Right hindlimb (tissue), 1 donor: ENCODE results near the gene CENPT.
"Not testable (repeated sequence)": the region's sequence is repeated elsewhere in the genome, so short reads cannot be mapped to it uniquely, and the experiment has no call there.

ENCODE experiments used
- DNase-seq: peaks from one replicate; pipeline ENCODE4 v3.0.0-alpha.2; 2018

Gene CENPT

GRCh38 chr16:67874372-67874771 lies 26.9 kb upstream of the CENPT start:
- DNase-seq, result no peak

- DNase-seq, result no peak
Measured at GRCh38 chr16:67873435-67874370, 26.2 kb upstream of the CENPT start.

DNA sequence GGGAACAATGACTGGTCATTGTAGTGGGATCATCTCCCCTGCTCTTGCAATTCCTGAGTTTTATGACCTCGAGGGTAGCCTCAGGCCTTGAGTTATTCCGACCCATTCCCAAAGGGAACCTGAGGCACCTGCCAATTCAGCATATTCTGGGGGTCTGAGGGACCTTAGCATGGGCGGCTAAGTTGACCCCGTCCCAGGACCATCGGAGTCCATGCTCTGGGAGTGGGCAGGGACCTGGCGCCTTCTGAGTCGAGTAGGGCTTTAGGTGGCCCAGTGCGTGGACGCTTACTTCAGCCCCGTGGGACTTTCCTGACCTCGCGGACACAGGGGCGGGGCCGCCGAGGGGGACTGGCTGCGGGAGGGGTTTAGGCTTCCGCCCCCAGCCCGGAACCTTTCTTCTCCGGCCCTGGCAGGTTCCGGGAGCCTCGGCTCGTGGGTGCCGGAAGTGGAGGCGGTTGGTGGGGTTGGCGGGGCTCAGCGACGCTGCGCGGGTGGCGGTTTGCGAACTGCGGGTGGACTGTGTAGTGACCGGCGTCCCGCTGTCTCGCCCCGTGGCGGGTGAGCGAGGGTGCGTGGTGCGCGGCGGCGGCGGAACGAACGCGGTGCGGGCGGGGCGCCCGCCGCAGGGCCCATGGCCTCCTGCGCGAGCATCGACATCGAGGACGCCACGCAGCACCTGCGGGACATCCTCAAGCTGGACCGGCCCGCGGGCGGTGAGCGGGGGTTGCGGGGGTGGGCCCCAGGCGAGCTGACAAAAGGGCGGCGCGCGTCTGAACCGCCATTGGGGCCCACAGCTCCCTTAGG lies 25.3 kb upstream of the CENPT start, which contains the start of gene EDC4:
TSS of gene EDC4 (plus strand) at position 422 of the 804 bp plus-strand sequence. CDS start at position 632, 210 bp downstream.
- peak; percentile 83 for DNase-seq

GRCh38 chr16:67872131-67872630 lies 24.7 kb upstream of the CENPT start:
- DNase-seq, result no peak

DNA sequence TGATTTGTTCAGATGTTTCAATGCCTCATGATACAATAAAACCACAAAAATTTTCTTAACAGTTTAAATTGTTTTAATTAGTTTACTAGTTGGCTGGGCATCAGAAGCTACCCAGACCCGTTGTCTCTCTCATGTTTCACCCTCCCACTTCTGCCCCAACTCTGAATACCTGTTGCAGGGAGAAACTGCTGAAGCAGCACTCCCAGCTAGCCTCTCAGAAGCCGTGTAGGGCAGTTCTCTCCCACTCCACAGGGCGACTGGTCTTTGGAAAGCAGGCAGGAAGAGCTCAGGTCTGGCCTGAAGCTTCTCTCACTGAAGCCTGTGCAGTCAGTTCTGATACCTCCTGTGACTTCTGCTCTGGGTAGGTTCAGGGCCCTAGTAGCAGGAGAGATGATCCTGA lies 23.8 kb upstream of the CENPT start:
- no peak for DNase-seq

- no peak for DNase-seq
Measured at GRCh38 chr16:67869653-67870052, 22.2 kb upstream of the CENPT start.

DNA sequence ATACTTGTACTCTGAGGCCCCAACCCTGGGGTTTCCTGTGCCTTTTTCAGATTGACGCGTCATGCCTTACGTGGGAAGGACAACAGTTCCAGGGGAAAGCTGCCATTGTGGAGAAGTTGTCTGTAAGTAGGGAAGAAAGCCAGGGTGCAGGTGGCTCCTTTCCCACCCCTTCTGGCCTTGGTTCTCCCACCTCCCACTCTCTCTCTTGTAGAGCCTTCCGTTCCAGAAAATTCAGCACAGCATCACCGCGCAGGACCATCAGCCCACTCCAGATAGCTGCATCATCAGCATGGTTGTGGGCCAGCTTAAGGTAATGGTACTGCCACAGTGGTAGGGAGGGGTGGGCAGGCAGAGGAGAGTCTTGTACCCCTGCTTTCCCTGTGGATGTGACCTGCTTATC lies 20.8 kb upstream of the CENPT start:
- DNase-seq, result no peak

GRCh38 chr16:67865318-67865717 lies 17.8 kb upstream of the CENPT start:
- DNase-seq, result no peak

DNA sequence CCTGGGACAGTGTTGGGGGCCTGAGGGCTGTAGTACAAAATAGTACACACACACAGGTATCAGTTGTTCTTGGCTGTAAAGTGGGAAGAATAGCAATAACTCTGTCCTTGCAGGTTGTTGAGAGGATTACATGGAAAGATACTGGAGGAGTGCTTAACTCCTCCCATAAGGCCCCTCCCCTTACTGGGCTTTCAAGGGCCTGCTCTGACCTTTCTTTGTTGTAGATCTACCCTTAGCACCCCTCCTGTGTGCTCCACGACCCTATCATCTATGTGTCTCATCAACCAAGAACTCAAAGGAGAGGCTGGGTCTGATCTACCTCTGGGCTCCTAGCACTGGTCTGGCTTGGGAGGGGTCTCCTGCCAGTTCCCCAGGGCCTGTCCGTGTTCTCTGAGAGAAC lies 17.1 kb upstream of the CENPT start:
- DNase-seq, result no peak

GRCh38 chr16:67864044-67864443 lies 16.6 kb upstream of the CENPT start:
- not testable (repeated sequence) for DNase-seq

DNA sequence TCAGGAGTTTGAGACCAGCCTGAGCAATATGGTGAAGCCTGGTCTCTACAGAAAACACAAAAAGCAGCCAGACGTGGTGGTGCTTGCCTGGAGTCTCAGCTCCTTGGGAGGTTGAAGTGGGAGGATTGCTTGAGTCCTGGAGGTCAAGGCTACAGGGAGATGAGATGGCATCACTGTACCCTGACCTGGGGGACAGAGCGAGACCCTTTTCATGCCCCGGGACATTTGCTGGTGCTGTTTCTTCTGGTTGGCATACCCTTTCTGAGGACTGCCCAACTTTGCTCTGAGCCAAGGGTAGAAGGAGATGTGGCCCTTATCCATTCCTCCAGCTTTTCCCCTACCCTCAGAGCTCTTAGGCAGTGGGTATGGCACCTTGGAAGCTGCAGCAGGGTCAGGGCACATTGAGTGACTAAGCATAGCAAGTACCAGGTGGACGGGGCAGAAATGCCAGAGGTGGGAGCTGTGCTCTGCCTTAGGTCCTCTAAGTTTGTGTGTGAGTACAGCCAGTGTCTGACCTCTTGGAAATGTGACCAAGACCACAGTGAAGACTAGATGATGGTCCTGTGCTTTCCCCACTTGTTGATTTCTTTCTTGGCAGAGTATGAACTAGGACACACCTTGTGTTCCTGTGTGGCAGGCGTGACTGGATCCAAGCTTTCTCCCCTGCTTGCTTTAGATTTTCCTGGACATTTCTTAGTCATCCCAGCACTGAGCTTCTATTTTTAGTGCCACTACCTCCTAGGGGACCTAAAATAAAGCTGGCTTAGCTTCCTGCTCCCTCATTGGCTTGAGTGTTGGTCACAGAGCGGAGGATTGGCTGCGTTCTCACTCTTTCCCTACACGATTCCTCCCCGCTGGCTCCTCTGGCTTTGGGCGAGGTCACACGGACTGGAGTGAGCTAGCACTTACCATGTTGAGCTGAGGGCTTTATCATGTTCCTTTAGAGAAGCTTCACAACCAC lies 15.4 kb upstream of the CENPT start:
- DNase-seq, result peak; percentile 70

- no peak for DNase-seq
Measured at GRCh38 chr16:67861877-67862276, 14.4 kb upstream of the CENPT start.

GRCh38 chr16:67860589-67861398 lies 13.3 kb upstream of the CENPT start:
- DNase-seq, result no peak

GRCh38 chr16:67858500-67858899 lies 11.0 kb upstream of the CENPT start:
- DNase-seq, result no peak

DNA sequence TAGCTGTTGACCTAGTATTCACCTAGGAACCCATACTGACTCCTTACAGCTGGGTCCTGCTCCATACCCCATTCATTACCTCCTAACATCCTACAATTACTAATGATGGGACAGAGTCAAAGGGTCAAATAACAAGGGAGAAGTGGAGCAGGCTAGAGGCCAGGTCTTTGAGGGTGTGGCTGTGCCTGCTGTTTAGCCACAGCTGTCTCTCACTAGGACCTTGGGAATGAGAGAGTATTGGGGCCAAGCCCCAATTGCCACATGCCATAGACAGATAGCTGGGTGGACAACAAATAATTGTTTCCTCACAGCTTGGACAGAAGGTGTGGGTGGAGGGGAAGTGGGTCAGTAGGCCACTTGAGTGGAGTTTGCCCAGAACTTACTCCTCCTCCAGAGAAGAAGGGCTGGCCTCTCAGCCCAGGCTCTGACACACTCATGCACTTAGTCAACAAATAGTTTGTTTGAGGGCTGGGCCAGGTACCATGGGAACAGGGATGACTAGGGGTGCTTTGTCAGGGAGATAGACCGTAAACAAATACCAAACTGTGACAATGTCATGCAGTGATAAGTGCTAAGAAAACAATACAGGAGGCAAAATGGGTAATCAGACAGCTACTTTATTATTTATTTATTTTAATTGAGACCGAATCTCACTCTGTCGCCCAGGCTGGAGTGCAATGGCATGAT lies 10.2 kb upstream of the CENPT start:
- DNase-seq, result peak; percentile 51

DNA sequence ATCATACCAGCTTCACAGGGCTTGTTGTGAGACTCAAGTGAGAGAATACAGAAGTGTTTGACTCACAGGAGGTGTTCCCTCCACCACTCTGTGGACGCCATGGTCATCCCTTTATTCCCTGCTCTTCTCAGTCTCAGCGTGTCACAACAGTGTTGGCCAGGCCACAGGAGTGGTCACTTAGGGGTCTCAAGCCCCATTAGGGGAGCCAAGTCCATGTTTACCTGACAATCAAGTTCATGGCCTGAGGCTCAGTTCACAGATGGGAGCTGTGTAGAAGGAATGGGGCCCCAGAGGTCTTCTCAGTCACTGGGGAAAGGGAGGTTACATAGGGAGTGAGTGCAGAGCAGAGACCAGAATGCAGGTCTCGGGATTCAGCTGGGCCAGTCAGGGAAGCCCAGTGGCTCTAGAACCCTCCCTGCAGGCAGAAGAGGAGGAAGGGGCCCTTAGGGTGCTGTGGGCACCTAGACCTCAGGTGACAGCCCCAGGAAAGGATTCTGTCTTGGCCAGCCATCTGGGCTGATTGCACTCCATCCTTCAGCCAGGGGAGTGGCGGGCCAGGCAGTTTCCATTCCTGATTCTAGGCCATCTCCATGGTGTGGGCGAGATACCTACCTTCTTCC lies 9.5 kb upstream of the CENPT start:
- no peak for DNase-seq

- DNase-seq, result no peak
Measured at GRCh38 chr16:67855789-67856188, 8.3 kb upstream of the CENPT start.

DNA sequence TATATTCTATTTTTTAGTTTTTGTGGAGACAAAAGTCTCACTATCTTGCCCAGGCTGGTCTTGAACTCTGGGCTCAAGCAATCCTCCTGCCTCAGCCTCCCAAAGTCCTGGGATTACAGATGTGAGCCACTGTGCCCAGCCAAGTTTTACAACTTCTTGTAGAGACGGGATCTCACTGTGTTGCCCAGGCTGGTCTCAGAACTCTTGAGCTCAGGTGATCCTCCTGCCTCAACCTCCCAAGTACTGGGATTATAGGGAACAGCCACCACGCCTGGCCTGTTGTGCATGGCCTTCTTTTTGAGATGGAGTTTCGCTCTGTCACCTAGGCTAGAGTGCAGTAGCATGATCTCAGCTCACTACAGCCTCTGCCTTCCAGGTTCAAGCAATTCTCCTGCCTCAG lies 6.2 kb upstream of the CENPT start:
- DNase-seq, result no peak

DNA sequence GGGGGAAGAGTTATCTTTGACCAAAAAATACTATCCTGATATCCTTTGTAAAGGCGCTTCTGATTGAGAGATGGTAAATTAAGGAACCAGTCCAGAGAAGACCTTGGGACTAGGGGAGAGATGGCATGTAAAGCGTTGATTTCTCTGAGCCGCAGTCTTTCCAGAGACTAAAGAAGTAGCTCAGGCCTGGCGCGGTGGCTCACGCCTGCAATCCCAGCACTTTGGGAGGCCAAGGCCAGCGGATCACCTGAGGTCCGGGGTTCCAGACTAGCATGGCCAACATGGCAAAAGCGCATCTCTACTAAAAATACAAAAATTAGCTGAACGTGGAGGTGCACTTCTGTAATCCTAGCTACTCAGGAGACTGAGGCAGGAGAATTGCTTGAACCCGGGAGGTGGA lies 625 bp upstream of the CENPT start:
- no peak for DNase-seq

- peak; percentile 98 for DNase-seq
Measured at GRCh38 chr16:67846320-67847063, 1.0 kb downstream of the CENPT start, which contains the start of gene NUTF2. TSS of gene NUTF2 (plus strand) at chr16:67846933. CDS start at chr16:67865131, 18,198 bp downstream.
